Activated CD4-positive, alpha-beta T cell treated with anti-CD3 and anti-CD28 coated beads, Interleukin-2, Interleukin-4, amounts not matched to agents 100 ng/mL and 50 ng/mL, durations not matched to agents 16 hours and 8 hours (primary cell): ENCODE data around the gene MCL1.
A peak's percentile ranks its signal among the peaks of the same experiment; 100 is the strongest.

Source experiments
- DNase-seq: peaks from one replicate; pipeline ENCODE4 v3.0.0-alpha.2; 2020; ENCODE audit warnings: low spot score

Gene MCL1

GRCh38 chr1:150555971-150556865, 23.2 kb downstream of the MCL1 start:
- DNase-seq, result no peak

GRCh38 chr1:150555198-150555970, 24.0 kb downstream of the MCL1 start:
- no peak for DNase-seq

- DNase-seq, result no peak
Observed at GRCh38 chr1:150554086-150554452, 25.3 kb downstream of the MCL1 start.

GRCh38 chr1:150553392-150554085, 25.9 kb downstream of the MCL1 start:
- no peak for DNase-seq

GRCh38 chr1:150552911-150553289, 26.5 kb downstream of the MCL1 start:
- no peak for DNase-seq

- DNase-seq, result no peak
Observed at GRCh38 chr1:150552128-150552910, 27.1 kb downstream of the MCL1 start.

GRCh38 chr1:150551784-150552127, 27.7 kb downstream of the MCL1 start:
- no peak for DNase-seq

GRCh38 chr1:150551051-150551783, 28.2 kb downstream of the MCL1 start:
- DNase-seq, result no peak

- no peak for DNase-seq
Observed at GRCh38 chr1:150550222-150551050, 29.0 kb downstream of the MCL1 start.

- no peak for DNase-seq
Observed at GRCh38 chr1:150549496-150550221, 29.8 kb downstream of the MCL1 start.

GRCh38 chr1:150548632-150549495, 30.5 kb downstream of the MCL1 start, which contains the start of gene ADAMTSL4:
ADAMTSL4 (plus strand) TSS chr1:150549408; CDS start chr1:150552289, 2,881 bp downstream.
- DNase-seq, result peak; percentile 33

- DNase-seq, result no peak
Observed at GRCh38 chr1:150548324-150548631, 31.1 kb downstream of the MCL1 start.

- no peak for DNase-seq
Observed at GRCh38 chr1:150546294-150546937, 33.0 kb downstream of the MCL1 start.

GRCh38 chr1:150545486-150546032, 33.9 kb downstream of the MCL1 start:
- DNase-seq, result no peak

- DNase-seq, result no peak
Observed at GRCh38 chr1:150544204-150544603, 35.2 kb downstream of the MCL1 start.

- no peak for DNase-seq
Observed at GRCh38 chr1:150543500-150544143, 35.8 kb downstream of the MCL1 start.
